ENCODE results near the gene RNU2-1.
"Not testable (repeated sequence)": the region's sequence is repeated elsewhere in the genome, so short reads cannot be mapped to it uniquely, and the experiment has no call there.

Gene RNU2-1

GRCh38 chr17:43216369-43216761 lies 17.4 kb downstream of the RNU2-1 start:
- DNase-seq (ENCODE audit: low spot score): no peak

- DNase-seq (ENCODE audit: low spot score): no peak
Observed at GRCh38 chr17:43215341-43215740, 18.4 kb downstream of the RNU2-1 start.

DNA sequence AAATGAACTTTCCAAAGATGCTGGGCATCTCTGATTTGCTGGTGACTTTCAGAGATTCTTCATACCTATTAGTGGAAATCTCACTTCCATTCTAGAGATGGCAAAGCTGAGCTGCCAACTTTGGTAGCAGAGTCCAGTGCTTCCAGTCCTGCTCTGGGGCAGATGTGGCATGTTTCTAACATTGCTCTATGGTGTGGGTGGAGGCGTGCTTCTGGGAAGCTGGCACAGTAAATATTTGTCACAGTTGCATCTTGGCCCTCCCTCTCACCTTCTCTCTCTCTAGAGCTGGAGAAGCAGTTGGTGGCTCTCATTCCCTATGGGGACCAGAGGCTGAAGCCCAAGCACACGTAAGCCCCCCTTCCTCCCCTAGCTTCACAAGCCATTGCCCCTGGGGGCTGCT lies 20.2 kb downstream of the RNU2-1 start:
- no peak for DNase-seq (ENCODE audit: low spot score)

DNA sequence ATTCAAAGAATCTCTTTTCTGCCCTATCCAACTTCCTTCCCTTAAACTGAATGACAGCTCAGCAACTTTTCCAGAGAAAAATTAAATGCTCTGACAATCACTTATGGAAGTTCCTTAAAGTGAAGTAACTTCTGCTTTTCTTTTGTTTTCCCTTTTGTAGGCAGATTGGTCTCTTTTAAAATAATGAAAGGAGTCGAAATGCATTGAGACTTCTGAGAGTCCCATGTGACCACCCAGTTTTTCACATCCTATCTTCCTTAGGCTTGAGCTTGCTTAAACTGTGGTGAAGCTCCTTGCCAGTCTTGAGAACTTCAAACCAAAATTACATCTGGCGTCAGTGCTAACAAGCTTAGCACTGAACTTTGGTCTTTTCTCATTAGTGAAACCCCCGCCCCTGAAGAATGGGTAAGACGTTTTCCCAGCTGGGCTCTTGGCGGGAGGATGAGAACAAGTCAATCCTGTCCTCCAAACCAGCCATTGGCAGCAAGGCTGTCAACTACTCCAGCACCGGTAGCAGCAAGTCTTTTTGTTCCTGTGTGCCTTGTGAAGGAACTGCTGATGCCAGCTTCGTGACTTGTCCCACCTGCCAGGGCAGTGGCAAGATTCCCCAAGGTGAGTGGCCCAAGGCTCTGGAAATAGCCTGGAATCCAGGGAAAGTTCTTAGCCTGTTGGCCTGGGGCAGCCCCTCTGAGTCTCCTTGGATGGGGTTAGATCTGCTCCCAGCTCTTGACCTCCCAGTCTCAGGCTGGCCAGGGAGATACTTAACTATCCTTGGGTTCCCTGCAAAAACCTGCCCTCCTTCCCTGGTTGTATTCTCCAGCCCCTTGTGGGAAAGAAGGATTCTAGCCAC lies 20.9 kb downstream of the RNU2-1 start:
- no peak for DNase-seq (ENCODE audit: low spot score)

- DNase-seq (ENCODE audit: low spot score): peak; percentile 81
Observed at GRCh38 chr17:43211480-43212402, 22.0 kb downstream of the RNU2-1 start, which contains the start of gene TMEM106A. TSS of gene TMEM106A (plus strand) at chr17:43211875. CDS start at chr17:43213042, 1,167 bp downstream.

GRCh38 chr17:43211123-43211479 lies 22.7 kb downstream of the RNU2-1 start:
- DNase-seq (ENCODE audit: low spot score): no peak

DNA sequence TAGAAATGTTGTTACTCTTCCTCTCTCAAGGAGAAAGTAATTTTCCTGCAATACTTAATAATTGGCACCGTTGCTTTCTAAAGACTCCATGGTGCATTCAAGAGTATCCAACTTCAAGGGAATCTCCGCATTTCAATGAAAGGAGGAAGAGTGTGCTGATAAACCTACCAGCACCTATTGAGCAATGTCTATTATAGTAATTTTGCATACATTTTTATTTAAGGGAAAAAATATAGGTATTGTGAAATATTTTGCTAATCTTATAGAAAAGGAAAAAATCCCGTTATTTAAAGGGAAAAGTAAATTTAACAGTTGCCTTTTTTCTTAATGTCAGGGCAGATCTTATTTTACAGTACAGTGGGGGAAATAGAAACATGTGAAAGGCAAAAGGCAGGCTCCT lies 23.2 kb downstream of the RNU2-1 start:
- no peak for DNase-seq (ENCODE audit: low spot score)

DNA sequence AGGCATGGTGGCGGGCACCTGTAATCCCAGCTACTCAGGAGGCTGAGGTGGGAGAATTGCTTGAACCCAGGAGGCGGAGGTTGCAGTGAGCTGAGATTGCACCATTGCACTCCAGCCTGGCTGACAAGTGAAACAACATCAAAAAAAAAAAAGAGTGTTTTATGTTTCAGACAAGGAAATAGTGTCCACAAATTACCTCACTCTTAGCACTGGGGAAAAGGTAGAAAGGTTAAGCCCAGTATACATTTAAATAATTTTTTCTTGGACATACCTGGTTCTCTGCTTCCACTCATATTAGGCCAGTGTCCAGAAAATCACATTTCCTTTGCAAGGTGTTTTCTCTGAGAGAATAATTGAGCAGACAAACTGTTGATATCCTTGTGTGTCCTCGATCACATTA lies 30.8 kb downstream of the RNU2-1 start:
- DNase-seq (ENCODE audit: low spot score): not testable (repeated sequence)

- DNase-seq (ENCODE audit: low spot score): no peak
Observed at GRCh38 chr17:43200127-43200526, 33.6 kb downstream of the RNU2-1 start.

GRCh38 chr17:43199633-43200032 lies 34.1 kb downstream of the RNU2-1 start:
- no peak for DNase-seq (ENCODE audit: low spot score)

GRCh38 chr17:43193251-43193650 lies 40.5 kb downstream of the RNU2-1 start:
- DNase-seq (ENCODE audit: low spot score): no peak

GRCh38 chr17:43186656-43187055 lies 47.1 kb downstream of the RNU2-1 start:
- not testable (repeated sequence) for DNase-seq (ENCODE audit: low spot score)

GRCh38 chr17:43183921-43184320 lies 49.9 kb downstream of the RNU2-1 start:
- no peak for DNase-seq (ENCODE audit: low spot score)

Measured in activated CD4-positive, alpha-beta T cell treated with anti-CD3 and anti-CD28 coated beads, Interleukin-2, Interleukin-4, amounts not matched to agents 100 ng/mL and 50 ng/mL, durations not matched to agents 16 hours and 8 hours (primary cell).